Ovary (tissue), 3 donors: Measurements from ENCODE around the gene ST7.

Source experiments
- EP300 ChIP-seq: sonication (generic); formaldehyde crosslinking; IDR thresholded peaks from one replicate; pipeline ENCODE4 v1.6.1; 2017; ENCODE audit warnings: antibody characterized with exemption
- POLR2A ChIP-seq: fragments of 450-650 bp; IDR thresholded peaks from one replicate; pipeline ENCODE4 v1.6.1; 2017; ENCODE audit warnings: antibody characterized with exemption, mild to moderate bottlenecking, moderate library complexity
- TF ChIP-seq, protein P1 (sequence below), 3 donors: fragments of 450-650 bp in 2 of 3; fragments of 200-600 bp in 1 of 3; IDR thresholded peaks; one replicate each; pipeline versions ENCODE4 v1.5.1 to v1.8.0; 2016 to 2022; ENCODE audit warnings: antibody characterized with exemption in 3 of 3, mild to moderate bottlenecking in 1 of 3
- donor health status: DM: no; HTN: no; CAD: no.

DNA sequence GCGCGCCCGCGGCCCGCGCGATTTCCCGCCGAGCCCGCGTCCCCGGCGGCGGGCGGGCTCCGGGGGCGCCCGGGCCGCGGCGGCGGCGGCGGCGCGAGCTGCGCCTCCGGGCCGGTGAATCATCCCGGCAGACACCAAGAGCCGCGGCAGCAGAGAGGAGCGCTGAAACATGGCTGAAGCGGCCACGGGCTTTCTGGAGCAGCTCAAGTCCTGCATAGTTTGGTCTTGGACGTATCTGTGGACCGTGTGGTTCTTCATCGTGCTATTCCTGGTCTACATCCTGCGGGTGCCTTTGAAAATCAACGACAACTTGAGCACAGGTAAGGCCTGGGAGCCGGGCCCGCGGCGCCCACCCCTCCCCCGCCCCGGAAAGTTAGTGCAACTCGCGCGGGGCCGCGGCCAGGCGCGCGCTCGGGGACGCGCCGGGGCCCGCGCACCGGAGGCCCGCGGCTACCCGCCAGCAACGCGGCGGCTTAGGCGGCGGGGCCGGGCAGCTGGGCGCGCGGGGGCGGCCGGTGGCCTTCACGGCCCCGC is at the start of gene ST7:
- TF ChIP-seq, protein P1, sequence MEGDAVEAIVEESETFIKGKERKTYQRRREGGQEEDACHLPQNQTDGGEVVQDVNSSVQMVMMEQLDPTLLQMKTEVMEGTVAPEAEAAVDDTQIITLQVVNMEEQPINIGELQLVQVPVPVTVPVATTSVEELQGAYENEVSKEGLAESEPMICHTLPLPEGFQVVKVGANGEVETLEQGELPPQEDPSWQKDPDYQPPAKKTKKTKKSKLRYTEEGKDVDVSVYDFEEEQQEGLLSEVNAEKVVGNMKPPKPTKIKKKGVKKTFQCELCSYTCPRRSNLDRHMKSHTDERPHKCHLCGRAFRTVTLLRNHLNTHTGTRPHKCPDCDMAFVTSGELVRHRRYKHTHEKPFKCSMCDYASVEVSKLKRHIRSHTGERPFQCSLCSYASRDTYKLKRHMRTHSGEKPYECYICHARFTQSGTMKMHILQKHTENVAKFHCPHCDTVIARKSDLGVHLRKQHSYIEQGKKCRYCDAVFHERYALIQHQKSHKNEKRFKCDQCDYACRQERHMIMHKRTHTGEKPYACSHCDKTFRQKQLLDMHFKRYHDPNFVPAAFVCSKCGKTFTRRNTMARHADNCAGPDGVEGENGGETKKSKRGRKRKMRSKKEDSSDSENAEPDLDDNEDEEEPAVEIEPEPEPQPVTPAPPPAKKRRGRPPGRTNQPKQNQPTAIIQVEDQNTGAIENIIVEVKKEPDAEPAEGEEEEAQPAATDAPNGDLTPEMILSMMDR (IDR thresholded peaks at IDR 0.05) = no peak
- peak; percentile 22 for TF ChIP-seq EP300
- no peak for TF ChIP-seq POLR2A
